MCF 10A (cell line): ENCODE measurements around the gene S100A6. TPM values are rescaled to one million over a fixed set of nuclear protein-coding genes. Genes with fewer than 3 reads are reported as not detected.
A peak's percentile ranks its signal among the peaks of the same experiment; 100 is the strongest.

Source experiments
- BruUV-seq: library from RNA; stranded (reverse); fragments of 400-500 nt; replicated peaks from 2 replicates; lab custom pipeline; 2021; lab: Mats Ljungman, UMichigan
- CTCF ChIA-PET: fragments of 300-600 bp; sonication (Branson Sonifier 250); formaldehyde crosslinking; extraction: SDS; loops from one replicate; lab custom pipeline; 2021; ENCODE audit warnings: antibody characterized with exemption, inconsistent platforms; lab: Yijun Ruan, JAX
- POLR2A ChIA-PET: fragments of 300-600, 350-650 bp; sonication (Branson Sonifier 250); formaldehyde crosslinking; extraction: SDS; loops from one replicate; lab custom pipeline; 2020; ENCODE audit warnings: antibody characterized with exemption, inconsistent platforms; lab: Yijun Ruan, JAX
- DNase-seq: peaks from one replicate; pipeline ENCODE4 v3.0.0-alpha.2; 2018; ENCODE audit not compliant: unreplicated experiment
- H3K27ac Mint-ChIP-seq: one replicate; pipeline ENCODE4 v1.8.0; 2022; ENCODE audit warnings: mild to moderate bottlenecking, low read depth, mixed read lengths; ENCODE audit not compliant: unreplicated experiment
- H3K27me3 Mint-ChIP-seq: one replicate; pipeline ENCODE4 v1.8.0; 2022; ENCODE audit warnings: mixed read lengths; ENCODE audit not compliant: insufficient read depth, unreplicated experiment
- H3K36me3 Mint-ChIP-seq: one replicate; pipeline ENCODE4 v1.8.0; 2022; ENCODE audit warnings: mild to moderate bottlenecking, moderate library complexity, mixed read lengths; ENCODE audit not compliant: insufficient read depth, unreplicated experiment
- H3K4me1 Mint-ChIP-seq: one replicate; pipeline ENCODE4 v1.8.0; 2022; ENCODE audit warnings: mixed read lengths; ENCODE audit not compliant: insufficient read depth, unreplicated experiment
- H3K4me3 Mint-ChIP-seq: one replicate; pipeline ENCODE4 v1.8.0; 2022; ENCODE audit warnings: mild to moderate bottlenecking, moderate library complexity, mixed read lengths; ENCODE audit not compliant: unreplicated experiment
- H3K9me3 Mint-ChIP-seq: one replicate; pipeline ENCODE4 v1.8.0; 2022; ENCODE audit warnings: mixed read lengths; ENCODE audit not compliant: unreplicated experiment
- CTCF ChIP-seq: fragments of 200-600 bp; IDR thresholded peaks from one replicate; pipeline ENCODE4 v1.8.0; 2022; ENCODE audit warnings: antibody characterized with exemption, mild to moderate bottlenecking; ENCODE audit not compliant: unreplicated experiment
- intact Hi-C: fragments of 100-400 bp; cut with micrococcal nuclease; formaldehyde crosslinking; loops from 2 replicates; pipeline ENCODE4 v1.14.1; 2022
- total RNA-seq: library from RNA; stranded (reverse); gene quantifications from 2 replicates; pipeline ENCODE4 v1.2.3, GENCODE V29; 2022

The S100A6 gene
- total RNA-seq, 1 experiment from 2014 or later: 2,571 TPM

DNA sequence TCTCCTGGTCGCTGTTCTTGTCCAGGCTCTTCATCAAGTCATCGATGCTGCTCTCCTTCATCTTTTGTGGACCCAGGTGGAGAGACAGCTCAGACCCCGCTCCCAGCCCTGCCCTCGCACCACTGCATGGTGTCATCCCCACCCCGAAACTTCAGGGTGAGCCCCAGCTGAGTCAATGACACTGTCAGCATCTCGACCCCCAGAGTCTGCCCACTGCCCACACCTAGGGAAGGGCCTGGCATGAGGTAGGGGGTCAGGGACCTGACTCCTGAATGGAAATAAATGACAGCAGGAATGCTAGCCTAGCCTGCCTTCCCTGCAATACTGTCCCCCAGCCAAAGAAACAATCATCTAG, 1.6 kb upstream of the S100A6 start:
- intact Hi-C loops: no loop called here
- H3K27ac Mint-ChIP-seq: peak overlapping the region; percentile 75
- H3K27me3 Mint-ChIP-seq: no peaks in the 10 kb centered on the region
- no TSS peak for BruUV-seq
- peak overlapping the region; percentile 99 for H3K4me3 Mint-ChIP-seq
- peaks cover 32% of the 10 kb centered on the region for H3K36me3 Mint-ChIP-seq
- ChIA-PET POLR2A (interaction anchor here (2.9 to 36.1 kb wide), 5 partner anchors 17 to 453 kb away, joined by 11 to 2106 read pairs (median 476); partner anchors contain the start of genes RPS27, S100A14, S100A16 and S100A2), CTCF (interaction anchor here (0.7 to 11.3 kb wide), 8 partner anchors 10 to 182 kb away, joined by 3 to 224 read pairs (median 4); partner anchors contain the start of gene S100A2)
- DNase-seq: no peak
- H3K4me1 Mint-ChIP-seq: peaks cover 79% of the 10 kb centered on the region
- no peak for TF ChIP-seq CTCF
- no peaks in the 10 kb centered on the region for H3K9me3 Mint-ChIP-seq

- H3K9me3 Mint-ChIP-seq: no peaks in the 10 kb centered on the region
- TF ChIP-seq CTCF: no peak
- peaks cover 32% of the 10 kb centered on the region for H3K36me3 Mint-ChIP-seq
- DNase-seq: peak; percentile 77
- BruUV-seq: no TSS peak
- ChIA-PET CTCF (interaction anchor here (0.7 to 11.3 kb wide), 10 partner anchors 10 to 1561 kb away, joined by 3 to 224 read pairs (median 4); partner anchors contain the start of genes S100A14, S100A2, S100A3 and S100A4), POLR2A (interaction anchor here (0.6 to 36.1 kb wide), 9 partner anchors 18 to 1999 kb away, joined by 3 to 2106 read pairs (median 11); partner anchors contain the start of genes CHTOP, RPS27, S100A14 and S100A16)
- peak overlapping the region; percentile 75 for H3K27ac Mint-ChIP-seq
- no peaks in the 10 kb centered on the region for H3K27me3 Mint-ChIP-seq
- H3K4me3 Mint-ChIP-seq: peak overlapping the region; percentile 99
- peaks cover 79% of the 10 kb centered on the region for H3K4me1 Mint-ChIP-seq
- intact Hi-C loops: no loop called here
Observed at GRCh38 chr1:153536671-153537375, 1.0 kb upstream of the S100A6 start.

DNA sequence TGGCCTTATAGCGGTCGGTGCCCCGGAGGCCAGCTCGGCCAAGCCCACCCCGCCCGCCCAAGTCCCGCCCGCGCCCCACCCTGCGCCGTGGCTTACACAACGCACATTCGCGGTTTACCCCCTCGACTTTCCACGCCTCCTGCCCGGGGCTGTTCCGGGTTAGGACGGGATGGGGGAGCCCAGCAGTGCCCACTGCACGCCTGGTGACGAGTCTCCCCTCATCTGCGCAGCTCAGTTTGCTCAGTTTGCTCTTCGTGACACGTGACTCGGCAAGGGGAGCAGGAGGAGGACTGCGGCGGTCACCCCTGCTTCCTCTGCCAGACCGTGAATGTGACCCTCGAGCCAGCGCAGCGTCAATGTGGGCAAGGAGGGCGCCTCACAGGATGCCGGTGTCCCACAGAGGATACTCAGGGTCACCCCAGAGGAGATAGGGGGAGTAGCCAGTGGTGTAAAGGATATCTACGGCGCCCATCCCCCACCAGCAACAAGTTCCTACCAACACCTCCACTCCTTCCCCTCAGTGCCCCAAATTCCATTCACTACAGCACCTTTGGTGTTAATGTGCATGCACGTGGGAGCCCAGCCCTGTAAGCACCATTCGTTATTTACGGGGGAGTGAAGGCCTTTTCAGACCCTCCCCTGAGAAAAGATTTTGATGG, 350 bp upstream of the S100A6 start:
- CTCF ChIA-PET: interaction anchor here (0.5 to 11.3 kb wide), 16 partner anchors 10 to 1561 kb away, joined by 3 to 224 read pairs (median 4); partner anchors contain the start of genes S100A14, S100A2, S100A3 and S100A4
- no peaks in the 10 kb centered on the region for H3K9me3 Mint-ChIP-seq
- TF ChIP-seq CTCF: no peak
- peak overlapping the region; percentile 99 for H3K4me3 Mint-ChIP-seq
- no TSS peak for BruUV-seq
- DNase-seq: peak; percentile 97
- H3K4me1 Mint-ChIP-seq: peaks cover 72% of the 10 kb centered on the region
- H3K27me3 Mint-ChIP-seq: no peaks in the 10 kb centered on the region
- H3K27ac Mint-ChIP-seq: peak overlapping the region; percentile 75
- peaks cover 31% of the 10 kb centered on the region for H3K36me3 Mint-ChIP-seq
- intact Hi-C loops: no loop called here
- POLR2A ChIA-PET: interaction anchor here (0.6 to 36.1 kb wide), 15 partner anchors 19 to 1437 kb away, joined by 3 to 2106 read pairs (median 9); partner anchors contain the start of genes CHTOP, CREB3L4, RPS27 and S100A13
